A549 (cell line): Measurements from ENCODE around the gene KCNQ5.

Experiments
- BHLHE40 ChIP-seq: IDR thresholded peaks from 2 replicates; pipeline ENCODE4 v1.6.1; 2012; ENCODE audit warnings: low read depth, low read length, inconsistent platforms
- ESRRA ChIP-seq: fragments of 150-350 bp; IDR thresholded peaks from 2 replicates; pipeline ENCODE4 v1.6.1; 2014; ENCODE audit warnings: mild to moderate bottlenecking, low read length, borderline replicate concordance
- MAZ ChIP-seq: fragments of 150-350 bp; IDR thresholded peaks from 2 replicates; pipeline ENCODE4 v1.6.1; 2014; ENCODE audit warnings: antibody characterized with exemption, low read depth, low read length, borderline replicate concordance
- POLR2A ChIP-seq: IDR thresholded peaks from 2 replicates; pipeline ENCODE4 v1.6.1; 2012; ENCODE audit warnings: mild to moderate bottlenecking, low read length
- RAD21 ChIP-seq, 2 experiments: fragments of >200 bp in 1 of 2; sonication (Bioruptor Twin) in 1 of 2; formaldehyde crosslinking in 1 of 2; IDR thresholded peaks in 1 of 2; conservative IDR thresholded peaks in 1 of 2; 2 replicates in 1 of 2; 3 replicates in 1 of 2; pipeline ENCODE4 v1.6.1; 2012 to 2018; ENCODE audit warnings: inconsistent platforms in 1 of 2
- RCOR1 ChIP-seq: fragments of 150-350 bp; IDR thresholded peaks from 2 replicates; pipeline ENCODE4 v1.6.1; 2014; ENCODE audit warnings: antibody characterized with exemption, low read length, low read depth
- RFX5 ChIP-seq: fragments of 450-650 bp; IDR thresholded peaks from 2 replicates; pipeline ENCODE4 v1.7.1; 2014; ENCODE audit warnings: antibody characterized with exemption, mild to moderate bottlenecking, moderate library complexity
- SREBF2 ChIP-seq: fragments of 450-650 bp; IDR thresholded peaks from 2 replicates; pipeline ENCODE4 v1.6.1; 2014; ENCODE audit warnings: mild to moderate bottlenecking, moderate library complexity
- ZFP36 ChIP-seq: fragments of 450-650 bp; IDR thresholded peaks from 2 replicates; pipeline ENCODE4 v1.6.1; 2014; ENCODE audit warnings: borderline replicate concordance; ENCODE audit not compliant: partially characterized antibody
- TF ChIP-seq, protein P1 (sequence below): fragments of >200 bp; sonication (Bioruptor Twin); formaldehyde crosslinking; IDR thresholded peaks from 3 replicates; pipeline ENCODE4 v1.5.1; 2016
- TF ChIP-seq, protein P2 (sequence below): fragments of 200-600 bp; sonication (generic); IDR thresholded peaks from 2 replicates; pipeline ENCODE4 v1.6.1; 2016; ENCODE audit warnings: antibody characterized with exemption, mild to moderate bottlenecking, moderate library complexity

GRCh38 chr6:72828904-72829303, 207.0 kb downstream of the KCNQ5 start:
- TF ChIP-seq, protein P1, sequence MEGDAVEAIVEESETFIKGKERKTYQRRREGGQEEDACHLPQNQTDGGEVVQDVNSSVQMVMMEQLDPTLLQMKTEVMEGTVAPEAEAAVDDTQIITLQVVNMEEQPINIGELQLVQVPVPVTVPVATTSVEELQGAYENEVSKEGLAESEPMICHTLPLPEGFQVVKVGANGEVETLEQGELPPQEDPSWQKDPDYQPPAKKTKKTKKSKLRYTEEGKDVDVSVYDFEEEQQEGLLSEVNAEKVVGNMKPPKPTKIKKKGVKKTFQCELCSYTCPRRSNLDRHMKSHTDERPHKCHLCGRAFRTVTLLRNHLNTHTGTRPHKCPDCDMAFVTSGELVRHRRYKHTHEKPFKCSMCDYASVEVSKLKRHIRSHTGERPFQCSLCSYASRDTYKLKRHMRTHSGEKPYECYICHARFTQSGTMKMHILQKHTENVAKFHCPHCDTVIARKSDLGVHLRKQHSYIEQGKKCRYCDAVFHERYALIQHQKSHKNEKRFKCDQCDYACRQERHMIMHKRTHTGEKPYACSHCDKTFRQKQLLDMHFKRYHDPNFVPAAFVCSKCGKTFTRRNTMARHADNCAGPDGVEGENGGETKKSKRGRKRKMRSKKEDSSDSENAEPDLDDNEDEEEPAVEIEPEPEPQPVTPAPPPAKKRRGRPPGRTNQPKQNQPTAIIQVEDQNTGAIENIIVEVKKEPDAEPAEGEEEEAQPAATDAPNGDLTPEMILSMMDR = no peak
- TF ChIP-seq, protein P2, sequence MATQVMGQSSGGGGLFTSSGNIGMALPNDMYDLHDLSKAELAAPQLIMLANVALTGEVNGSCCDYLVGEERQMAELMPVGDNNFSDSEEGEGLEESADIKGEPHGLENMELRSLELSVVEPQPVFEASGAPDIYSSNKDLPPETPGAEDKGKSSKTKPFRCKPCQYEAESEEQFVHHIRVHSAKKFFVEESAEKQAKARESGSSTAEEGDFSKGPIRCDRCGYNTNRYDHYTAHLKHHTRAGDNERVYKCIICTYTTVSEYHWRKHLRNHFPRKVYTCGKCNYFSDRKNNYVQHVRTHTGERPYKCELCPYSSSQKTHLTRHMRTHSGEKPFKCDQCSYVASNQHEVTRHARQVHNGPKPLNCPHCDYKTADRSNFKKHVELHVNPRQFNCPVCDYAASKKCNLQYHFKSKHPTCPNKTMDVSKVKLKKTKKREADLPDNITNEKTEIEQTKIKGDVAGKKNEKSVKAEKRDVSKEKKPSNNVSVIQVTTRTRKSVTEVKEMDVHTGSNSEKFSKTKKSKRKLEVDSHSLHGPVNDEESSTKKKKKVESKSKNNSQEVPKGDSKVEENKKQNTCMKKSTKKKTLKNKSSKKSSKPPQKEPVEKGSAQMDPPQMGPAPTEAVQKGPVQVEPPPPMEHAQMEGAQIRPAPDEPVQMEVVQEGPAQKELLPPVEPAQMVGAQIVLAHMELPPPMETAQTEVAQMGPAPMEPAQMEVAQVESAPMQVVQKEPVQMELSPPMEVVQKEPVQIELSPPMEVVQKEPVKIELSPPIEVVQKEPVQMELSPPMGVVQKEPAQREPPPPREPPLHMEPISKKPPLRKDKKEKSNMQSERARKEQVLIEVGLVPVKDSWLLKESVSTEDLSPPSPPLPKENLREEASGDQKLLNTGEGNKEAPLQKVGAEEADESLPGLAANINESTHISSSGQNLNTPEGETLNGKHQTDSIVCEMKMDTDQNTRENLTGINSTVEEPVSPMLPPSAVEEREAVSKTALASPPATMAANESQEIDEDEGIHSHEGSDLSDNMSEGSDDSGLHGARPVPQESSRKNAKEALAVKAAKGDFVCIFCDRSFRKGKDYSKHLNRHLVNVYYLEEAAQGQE = no peak
- TF ChIP-seq POLR2A (no peak), RFX5 (no peak), SREBF2 (no peak), ESRRA (no peak), MAZ (no peak), RCOR1 (no peak), RAD21 (conservative IDR thresholded peaks at IDR 0.05 in 1 of 2, IDR thresholded peaks at IDR 0.05 in 1 of 2) (no peak), ZFP36 (no peak), BHLHE40 (no peak)
